Prostate gland (tissue), 2 donors: ENCODE data around the gene C1QL1.

ENCODE experiments used
- CTCF ChIP-seq, 4 experiments: fragments of 200-600 bp in 2 of 4; fragments of 450-650 bp in 2 of 4; sonication (generic) in 2 of 4; IDR thresholded peaks; 1 replicate in 3 of 4; 2 replicates in 1 of 4; pipeline ENCODE4 v1.5.1; 2016 to 2019; ENCODE audit warnings: antibody characterized with exemption in 4 of 4, mild to moderate bottlenecking in 2 of 4, moderate library complexity in 2 of 4
- POLR2A ChIP-seq: fragments of 450-650 bp; IDR thresholded peaks from one replicate; pipeline ENCODE4 v1.6.1; 2016; ENCODE audit warnings: antibody characterized with exemption, mild to moderate bottlenecking
- POLR2AphosphoS5 ChIP-seq: sonication (generic); formaldehyde crosslinking; IDR thresholded peaks from one replicate; pipeline ENCODE4 v1.6.1; 2017; ENCODE audit warnings: antibody characterized with exemption

- TF ChIP-seq CTCF (IDR thresholded peaks at IDR 0.05) (no peak), POLR2A (no peak), POLR2AphosphoS5 (no peak)
These were observed 12.3 kb downstream of the C1QL1 start for GRCh38 chr17:44955674-44956425.
